Lung (tissue), 12 donors: Measurements from ENCODE around the gene CEP85L. TPM values are rescaled to one million over a fixed set of nuclear protein-coding genes. Genes with fewer than 3 reads are reported as not detected.

Source experiments
- ATAC-seq: fragments of 200-7000 bp; cut with Tn5 transposase; one replicate; pipeline ENCODE4 v1.9.1; 2020; ENCODE audit warnings: moderate number of reproducible peaks; ENCODE audit not compliant: insufficient read depth, low FRiP score
- DNase-seq, 3 donors: peaks; one replicate each; pipeline ENCODE4 v3.0.0-alpha.2; 2013 to 2017
- H3K27ac ChIP-seq, 2 donors: one replicate each; pipeline ENCODE4 v1.5.1; 2013; ENCODE audit warnings: mild to moderate bottlenecking in 2 of 2, moderate library complexity in 2 of 2, control low read depth in 1 of 2, inconsistent platforms in 1 of 2, low read depth in 1 of 2, low read length in 1 of 2
- H3K27me3 ChIP-seq, 3 donors: one replicate each; pipeline ENCODE4 v1.5.1; 2013; ENCODE audit warnings: low read length in 2 of 3; ENCODE audit not compliant: control insufficient read depth in 3 of 3, insufficient read depth in 3 of 3
- H3K36me3 ChIP-seq, 4 donors: one replicate each; pipeline ENCODE4 v1.5.1; 2013; ENCODE audit warnings: low read length in 4 of 4, mild to moderate bottlenecking in 1 of 4, moderate library complexity in 1 of 4; ENCODE audit not compliant: control insufficient read depth in 4 of 4, insufficient read depth in 4 of 4
- H3K4me1 ChIP-seq, 5 donors: one replicate each; pipeline ENCODE4 v1.5.1; 2013; ENCODE audit warnings: low read length in 5 of 5, mild to moderate bottlenecking in 2 of 5, moderate library complexity in 1 of 5; ENCODE audit not compliant: control insufficient read depth in 5 of 5, insufficient read depth in 5 of 5
- H3K4me3 ChIP-seq: one replicate; pipeline ENCODE4 v1.5.1; 2013; ENCODE audit warnings: mild to moderate bottlenecking, control low read depth, moderate library complexity
- H3K9ac ChIP-seq, 2 donors: one replicate each; pipeline ENCODE4 v1.5.1; 2013; ENCODE audit warnings: low read length in 2 of 2, control low read depth in 1 of 2; ENCODE audit not compliant: insufficient read depth in 1 of 2
- H3K9me3 ChIP-seq, 4 donors: one replicate each; pipeline ENCODE4 v1.5.1; 2013; ENCODE audit warnings: low read length in 3 of 4, mild to moderate bottlenecking in 1 of 4, moderate library complexity in 1 of 4; ENCODE audit not compliant: control insufficient read depth in 4 of 4, insufficient read depth in 3 of 4
- CTCF ChIP-seq: IDR thresholded peaks from 2 replicates; pipeline ENCODE4 v1.5.1; 2012; ENCODE audit warnings: mild to moderate bottlenecking; ENCODE audit errors: control extremely low read depth, extremely low read depth
- WGBS, 2 donors: extraction: QIAGEN DNeasy Blood & Tissue Kit; methylation state at CpG; one replicate each; pipeline ENCODE4 v1.1.7; 2013; 5-methylcytosine and 5-hydroxymethylcytosine counted together
- polyA plus RNA-seq, 2 donors: library from polyadenylated mRNA; stranded (reverse); fragments of 200-250 nt; gene quantifications; one replicate each; pipeline ENCODE4 v1.2.1, GENCODE V29; 2013
- total RNA-seq, 2 donors: library from RNA; depleted of rRNA in 1 of 2; stranded (reverse); fragments of >200 nt in 1 of 2; gene quantifications; one replicate each; pipeline ENCODE4 v1.2.1, GENCODE V29; 2014 to 2021
- donor health status: control.
- donor health status: control.
- donor health status: Bipolar disorder and iron deficiency.
- donor health status: healthy.
- donor health status: DM: yes; HTN: yes; CAD: no.

The CEP85L gene
- total and polyA plus RNA-seq, 4 donors: 1.3 to 40.8 (median 7.1) TPM

- WGBS, 2 donors: 94 to 95% methylated on average over 2 of the region's 2 CpGs
- Histone ChIP-seq H3K9me3 (no peaks in the 10 kb centered on the region), H3K36me3 (peaks cover 3 to 9% (median 7%) of the 10 kb centered on the region in 4 donors), H3K27me3 (no peaks in the 10 kb centered on the region), H3K9ac (no peak overlapping the region), H3K27ac (peak overlapping the region in 1 of 2 donors; percentile 9), H3K4me1 (peaks cover 0 to 4% (median 0%) of the 10 kb centered on the region in 5 donors), H3K4me3 (no peak overlapping the region)
- TF ChIP-seq CTCF: no peak
- no peak for DNase-seq
- ATAC-seq: no peak
Measured at GRCh38 chr6:118460958-118461470, 190.4 kb downstream of the CEP85L start.

GRCh38 chr6:118456982-118457381 is 194.4 kb downstream of the CEP85L start:
- no peaks in the 10 kb centered on the region for H3K27me3 ChIP-seq
- H3K27ac ChIP-seq: no peak overlapping the region
- H3K9ac ChIP-seq: no peak overlapping the region
- 85 to 89% methylated on average over 1 of the region's 1 CpG for WGBS, 2 donors
- H3K9me3 ChIP-seq: peaks cover 0 to 14% (median 6%) of the 10 kb centered on the region in 4 donors
- no peak overlapping the region for H3K4me3 ChIP-seq
- H3K36me3 ChIP-seq: peaks cover 0 to 2% (median 0%) of the 10 kb centered on the region in 4 donors
- TF ChIP-seq CTCF: no peak
- no peak for DNase-seq
- H3K4me1 ChIP-seq: no peaks in the 10 kb centered on the region
- ATAC-seq: no peak

GRCh38 chr6:118451839-118452238 is 199.6 kb downstream of the CEP85L start:
- peaks cover 0 to 24% (median 11%) of the 10 kb centered on the region in 4 donors for H3K9me3 ChIP-seq
- H3K27ac ChIP-seq: no peak overlapping the region
- no peaks in the 10 kb centered on the region for H3K4me1 ChIP-seq
- ATAC-seq: no peak
- no peak for TF ChIP-seq CTCF
- no peak overlapping the region for H3K4me3 ChIP-seq
- H3K36me3 ChIP-seq: no peaks in the 10 kb centered on the region
- no peak for DNase-seq
- H3K27me3 ChIP-seq: no peaks in the 10 kb centered on the region
- no peak overlapping the region for H3K9ac ChIP-seq

- 95 to 96% methylated on average over 1 of the region's 1 CpG for WGBS, 2 donors
- Histone ChIP-seq H3K9ac (no peak overlapping the region), H3K4me3 (no peak overlapping the region), H3K27ac (no peak overlapping the region), H3K36me3 (no peaks in the 10 kb centered on the region), H3K4me1 (peaks cover 0 to 3% (median 0%) of the 10 kb centered on the region in 5 donors), H3K9me3 (peaks cover 0 to 13% (median 6%) of the 10 kb centered on the region in 4 donors), H3K27me3 (no peaks in the 10 kb centered on the region)
- DNase-seq: no peak
- no peak for ATAC-seq
- no peak for TF ChIP-seq CTCF
Measured at GRCh38 chr6:118444796-118445195, 206.6 kb downstream of the CEP85L start.
